Type B pancreatic cell (in vitro differentiated cells): ENCODE results near the gene DTHD1. TPM values are rescaled to one million over a fixed set of nuclear protein-coding genes. Genes with fewer than 3 reads are reported as not detected.
A peak's percentile ranks its signal among the peaks of the same experiment; 100 is the strongest.

Experiments used
- DNase-seq: peaks from one replicate; pipeline ENCODE4 v3.0.0; 2021; ENCODE audit warnings: mixed read lengths; ENCODE audit not compliant: unreplicated experiment; ENCODE audit errors: extremely low spot score
- H3K27ac Mint-ChIP-seq: 2 replicates; pipeline ENCODE4 v1.8.0; 2021; ENCODE audit warnings: mild to moderate bottlenecking, mixed read lengths
- H3K27me3 Mint-ChIP-seq: 2 replicates; pipeline ENCODE4 v1.8.0; 2021; ENCODE audit warnings: mixed read lengths
- H3K36me3 Mint-ChIP-seq: 2 replicates; pipeline ENCODE4 v1.8.0; 2021; ENCODE audit warnings: mixed read lengths
- H3K4me1 Mint-ChIP-seq: one replicate; pipeline ENCODE4 v1.8.0; 2021; ENCODE audit warnings: mixed read lengths; ENCODE audit not compliant: unreplicated experiment
- H3K4me3 Mint-ChIP-seq: 2 replicates; pipeline ENCODE4 v1.8.0; 2021; ENCODE audit warnings: mild to moderate bottlenecking, mixed read lengths
- H3K9me3 Mint-ChIP-seq: 2 replicates; pipeline ENCODE4 v1.8.0; 2021; ENCODE audit warnings: mixed read lengths
- total RNA-seq: library from RNA; stranded (reverse); gene quantifications from 2 replicates; pipeline ENCODE4 v1.2.1, GENCODE V29; 2021; ENCODE audit warnings: low replicate concordance
- TF ChIP-seq, protein P1 (sequence below): fragments of 200-600 bp; sonication (generic); conservative IDR thresholded peaks from 2 replicates; pipeline ENCODE4 v1.5.0; 2021; ENCODE audit warnings: antibody characterized with exemption, mild to moderate bottlenecking

DTHD1 gene
- total RNA-seq, 1 donor from 2014 or later, result 0.14 TPM

DNA sequence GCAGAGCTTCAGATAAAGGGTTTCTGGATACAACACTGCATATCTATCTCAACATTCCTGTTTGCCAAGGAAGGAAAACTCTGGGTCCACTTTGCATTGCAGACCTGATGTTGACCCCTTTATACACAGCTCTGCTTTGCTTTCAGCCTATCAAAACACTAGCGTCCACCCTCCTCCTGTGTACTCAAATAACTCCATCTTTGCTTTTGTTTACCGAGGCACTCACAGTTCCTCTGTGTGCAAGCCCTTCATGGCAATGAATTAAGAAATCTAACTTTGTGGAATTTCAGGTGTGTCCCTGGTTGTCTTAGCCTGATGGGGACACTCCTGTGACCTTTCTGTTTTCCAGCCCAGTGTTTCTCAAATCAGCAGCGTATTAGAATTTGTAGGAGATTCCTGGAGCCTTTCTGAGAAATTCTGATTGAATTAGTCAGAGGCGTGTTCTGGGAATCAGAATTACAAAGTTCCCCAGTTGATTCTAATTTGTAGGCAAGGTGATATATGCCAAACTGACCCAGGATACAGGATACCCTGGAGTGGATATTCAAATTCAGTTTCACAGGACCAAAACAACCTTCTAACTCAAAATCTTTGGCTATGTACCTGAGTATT lies 68.6 kb downstream of the DTHD1 start:
- TF ChIP-seq, protein P1, sequence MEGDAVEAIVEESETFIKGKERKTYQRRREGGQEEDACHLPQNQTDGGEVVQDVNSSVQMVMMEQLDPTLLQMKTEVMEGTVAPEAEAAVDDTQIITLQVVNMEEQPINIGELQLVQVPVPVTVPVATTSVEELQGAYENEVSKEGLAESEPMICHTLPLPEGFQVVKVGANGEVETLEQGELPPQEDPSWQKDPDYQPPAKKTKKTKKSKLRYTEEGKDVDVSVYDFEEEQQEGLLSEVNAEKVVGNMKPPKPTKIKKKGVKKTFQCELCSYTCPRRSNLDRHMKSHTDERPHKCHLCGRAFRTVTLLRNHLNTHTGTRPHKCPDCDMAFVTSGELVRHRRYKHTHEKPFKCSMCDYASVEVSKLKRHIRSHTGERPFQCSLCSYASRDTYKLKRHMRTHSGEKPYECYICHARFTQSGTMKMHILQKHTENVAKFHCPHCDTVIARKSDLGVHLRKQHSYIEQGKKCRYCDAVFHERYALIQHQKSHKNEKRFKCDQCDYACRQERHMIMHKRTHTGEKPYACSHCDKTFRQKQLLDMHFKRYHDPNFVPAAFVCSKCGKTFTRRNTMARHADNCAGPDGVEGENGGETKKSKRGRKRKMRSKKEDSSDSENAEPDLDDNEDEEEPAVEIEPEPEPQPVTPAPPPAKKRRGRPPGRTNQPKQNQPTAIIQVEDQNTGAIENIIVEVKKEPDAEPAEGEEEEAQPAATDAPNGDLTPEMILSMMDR, result no peak
- Mint-ChIP-seq H3K4me3 (no peak overlapping the region), H3K36me3 (no peaks in the 10 kb centered on the region), H3K9me3 (no peaks in the 10 kb centered on the region), H3K27ac (no peak overlapping the region), H3K27me3 (no peaks in the 10 kb centered on the region), H3K4me1 (peaks cover 7% of the 10 kb centered on the region)
- DNase-seq, result no peak

DNA sequence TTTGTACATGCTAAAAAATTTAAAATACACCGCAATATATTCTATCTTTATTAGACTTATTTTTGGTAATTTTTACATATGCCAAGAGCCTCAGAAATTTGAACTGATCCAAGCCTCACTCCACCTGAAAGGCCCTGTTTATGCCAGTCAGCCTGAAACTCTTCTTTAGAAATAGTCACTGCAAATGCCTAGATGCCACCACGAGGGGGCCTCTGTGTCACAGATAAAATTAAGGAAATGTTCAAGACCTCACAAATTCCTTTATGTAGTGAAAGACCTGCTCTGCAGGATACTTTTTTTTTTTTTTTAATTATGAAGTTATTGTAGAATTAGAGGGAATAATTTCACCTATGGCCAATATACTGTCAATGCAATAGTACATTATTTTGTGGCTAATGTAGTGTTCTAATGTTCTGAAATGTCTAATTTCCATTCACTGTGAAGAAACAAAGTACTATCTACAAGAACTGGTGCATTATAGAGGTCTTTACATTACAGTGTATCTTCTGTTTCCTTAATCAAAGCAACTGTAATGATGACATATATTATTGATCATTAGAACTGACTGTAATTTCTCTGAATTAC lies 69.8 kb downstream of the DTHD1 start:
- TF ChIP-seq, protein P1, result peak; percentile 90
- no peak overlapping the region for H3K27ac Mint-ChIP-seq
- H3K4me1 Mint-ChIP-seq, result peaks cover 7% of the 10 kb centered on the region
- no peaks in the 10 kb centered on the region for H3K27me3 Mint-ChIP-seq
- no peak for DNase-seq
- H3K36me3 Mint-ChIP-seq, result no peaks in the 10 kb centered on the region
- H3K9me3 Mint-ChIP-seq, result no peaks in the 10 kb centered on the region
- no peak overlapping the region for H3K4me3 Mint-ChIP-seq

DNA sequence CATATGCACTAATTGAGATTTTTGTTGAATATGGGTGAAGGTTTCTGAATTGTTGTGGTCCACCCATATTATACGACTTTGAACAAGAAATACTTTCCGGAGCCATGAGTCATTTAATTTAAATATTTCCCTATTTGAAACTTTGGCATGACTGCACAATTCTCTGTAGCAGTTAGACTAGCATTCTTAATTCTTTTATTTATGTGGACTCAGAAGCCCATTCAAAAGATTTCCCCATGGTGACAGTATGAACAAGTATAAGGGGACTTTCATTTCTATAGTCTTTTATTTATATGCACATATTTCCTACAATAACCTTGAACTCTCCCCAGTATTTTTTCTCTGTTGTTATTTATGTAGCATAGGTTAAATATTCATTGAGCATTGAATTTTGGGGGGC lies 72.6 kb downstream of the DTHD1 start:
- DNase-seq, result no peak
- H3K27ac Mint-ChIP-seq, result no peak overlapping the region
- H3K27me3 Mint-ChIP-seq, result no peaks in the 10 kb centered on the region
- H3K36me3 Mint-ChIP-seq, result no peaks in the 10 kb centered on the region
- peaks cover 7% of the 10 kb centered on the region for H3K4me1 Mint-ChIP-seq
- no peak overlapping the region for H3K4me3 Mint-ChIP-seq
- H3K9me3 Mint-ChIP-seq, result no peaks in the 10 kb centered on the region
- TF ChIP-seq, protein P1, result no peak

- H3K9me3 Mint-ChIP-seq, result no peaks in the 10 kb centered on the region
- no peak overlapping the region for H3K27ac Mint-ChIP-seq
- no peaks in the 10 kb centered on the region for H3K36me3 Mint-ChIP-seq
- DNase-seq, result no peak
- TF ChIP-seq, protein P1, result no peak
- H3K4me1 Mint-ChIP-seq, result no peaks in the 10 kb centered on the region
- no peaks in the 10 kb centered on the region for H3K27me3 Mint-ChIP-seq
- no peak overlapping the region for H3K4me3 Mint-ChIP-seq
Observed at GRCh38 chr4:36358173-36358572, 76.8 kb downstream of the DTHD1 start.

GRCh38 chr4:36360755-36361154 lies 79.3 kb downstream of the DTHD1 start:
- Mint-ChIP-seq H3K27ac (no peak overlapping the region), H3K36me3 (no peaks in the 10 kb centered on the region), H3K27me3 (no peaks in the 10 kb centered on the region), H3K4me3 (no peak overlapping the region), H3K4me1 (no peaks in the 10 kb centered on the region), H3K9me3 (no peaks in the 10 kb centered on the region)
- no peak for DNase-seq
- TF ChIP-seq, protein P1, result no peak
